ENCODE data around the gene GRAP2. TPM values are rescaled to one million over a fixed set of nuclear protein-coding genes. Genes with fewer than 3 reads are reported as not detected.

The GRAP2 gene
- total and polyA plus RNA-seq, 2 donors (not counting 3 experiments of a cell fraction or from before 2014, with no cell fraction given) = 0.04 TPM; not detected in 1

DNA sequence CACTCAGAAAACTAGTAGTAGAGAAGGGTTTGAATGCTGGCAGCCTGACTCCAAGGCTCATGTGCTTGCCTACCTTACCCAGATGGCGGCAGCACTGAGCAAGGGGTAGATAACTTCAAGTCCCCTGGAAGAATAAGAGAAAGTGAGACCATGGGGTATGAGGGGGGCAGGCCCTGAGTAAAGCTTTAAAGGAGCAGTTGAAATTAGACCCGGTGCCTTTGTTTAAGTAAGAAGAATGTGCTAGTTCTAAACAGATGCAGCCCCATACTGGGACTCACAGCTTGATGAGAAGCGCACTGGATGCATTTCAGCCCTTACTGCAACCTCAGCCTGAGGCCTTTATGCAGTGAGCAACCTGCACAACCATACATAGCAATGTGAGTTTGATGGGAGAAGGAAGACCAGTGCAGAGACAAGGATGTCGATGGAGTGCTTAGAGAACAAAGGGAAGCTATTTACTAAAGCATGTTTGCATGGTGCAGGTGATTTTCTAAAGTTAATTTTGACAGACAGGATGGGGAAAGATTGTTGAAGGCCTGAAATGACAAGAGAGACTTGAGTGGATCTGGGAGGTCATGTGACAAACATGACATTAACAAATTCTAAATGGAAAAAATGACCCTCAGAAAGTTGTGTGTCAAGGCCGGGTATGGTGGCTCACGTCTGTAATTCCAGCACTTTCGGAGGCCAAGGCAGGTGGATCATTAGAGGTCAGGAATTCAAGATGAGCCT lies 32.2 kb downstream of the GRAP2 start:
- H3K4me2 ChIP-seq (ENCODE audit: insufficient read depth, low read length) = no peak overlapping the region
- H3K27me3 ChIP-seq (ENCODE audit: control insufficient read depth in 2 of 2, insufficient read depth in 2 of 2, low read length in 2 of 2) = peaks cover 38 to 47% of the 10 kb centered on the region in 2 experiments
- no peaks in the 10 kb centered on the region for H3K9me3 ChIP-seq (replicated peaks; ENCODE audit: control insufficient read depth, insufficient read depth, low read length)
- ChIA-PET POLR2A (no interaction called here), CTCF (interaction anchor here (0.9 to 4.0 kb wide), 19 partner anchors 8 to 398 kb away, joined by 3 to 97 read pairs (median 4); no protein-coding TSS in a partner anchor)
- no peaks in the 10 kb centered on the region for H3K36me3 ChIP-seq (ENCODE audit: control insufficient read depth in 2 of 2, extremely low read depth in 1 of 2, insufficient read depth in 2 of 2, low read length in 2 of 2)
- H4K20me1 ChIP-seq (replicated peaks; ENCODE audit: control insufficient read depth, extremely low read depth, insufficient read depth, low read length) = no peaks in the 10 kb centered on the region
- dilution Hi-C loops (cut with MboI; ENCODE audit: extremely low pct_ligation_motif_present, low sequenced_read_pairs) (no loop called here), intact Hi-C loops (cut with micrococcal nuclease) (loop anchor here (1.0 to 2.0 kb wide), 2 partner anchors 91 to 416 kb away; no protein-coding TSS in a partner anchor)
- H3K9me1 ChIP-seq (replicated peaks; ENCODE audit: control insufficient read depth, extremely low read depth, insufficient read depth, low read length) = no peaks in the 10 kb centered on the region
- no peak overlapping the region for H3K9ac ChIP-seq (replicated peaks; ENCODE audit: extremely low read depth, insufficient read depth, low read length)
- FAIRE-seq (no peak), DNase-seq (ENCODE audit: low read depth, low spot score) (peak; percentile 23)
- H3K27ac ChIP-seq (ENCODE audit: insufficient read depth, low read depth, low read length) = no peak overlapping the region
- H3K4me1 ChIP-seq (ENCODE audit: control insufficient read depth, extremely low read depth, insufficient read depth, low read length) = no peaks in the 10 kb centered on the region
- no peak overlapping the region for H3K4me3 ChIP-seq (replicated peaks in 1 of 3; ENCODE audit: insufficient read depth in 1 of 3, low read depth in 1 of 3, low read length in 3 of 3)
- no peaks in the 10 kb centered on the region for H3K79me2 ChIP-seq (ENCODE audit: control insufficient read depth, insufficient read depth, low read length)
- BruUV-seq (replicated peaks) = no TSS peak
- TF ChIP-seq, protein P1, sequence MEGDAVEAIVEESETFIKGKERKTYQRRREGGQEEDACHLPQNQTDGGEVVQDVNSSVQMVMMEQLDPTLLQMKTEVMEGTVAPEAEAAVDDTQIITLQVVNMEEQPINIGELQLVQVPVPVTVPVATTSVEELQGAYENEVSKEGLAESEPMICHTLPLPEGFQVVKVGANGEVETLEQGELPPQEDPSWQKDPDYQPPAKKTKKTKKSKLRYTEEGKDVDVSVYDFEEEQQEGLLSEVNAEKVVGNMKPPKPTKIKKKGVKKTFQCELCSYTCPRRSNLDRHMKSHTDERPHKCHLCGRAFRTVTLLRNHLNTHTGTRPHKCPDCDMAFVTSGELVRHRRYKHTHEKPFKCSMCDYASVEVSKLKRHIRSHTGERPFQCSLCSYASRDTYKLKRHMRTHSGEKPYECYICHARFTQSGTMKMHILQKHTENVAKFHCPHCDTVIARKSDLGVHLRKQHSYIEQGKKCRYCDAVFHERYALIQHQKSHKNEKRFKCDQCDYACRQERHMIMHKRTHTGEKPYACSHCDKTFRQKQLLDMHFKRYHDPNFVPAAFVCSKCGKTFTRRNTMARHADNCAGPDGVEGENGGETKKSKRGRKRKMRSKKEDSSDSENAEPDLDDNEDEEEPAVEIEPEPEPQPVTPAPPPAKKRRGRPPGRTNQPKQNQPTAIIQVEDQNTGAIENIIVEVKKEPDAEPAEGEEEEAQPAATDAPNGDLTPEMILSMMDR (IDR thresholded peaks at IDR 0.05; ENCODE audit: extremely low read depth in 1 of 2, insufficient read depth in 1 of 2, low read depth in 1 of 2, low read length in 2 of 2) = peak; percentile 49 to 54
- no peak for TF ChIP-seq POLR2A (IDR thresholded peaks at IDR 0.05; ENCODE audit: low read depth, low read length)
- no peak overlapping the region for H2AFZ ChIP-seq (ENCODE audit: low read depth, low read length)

DNA sequence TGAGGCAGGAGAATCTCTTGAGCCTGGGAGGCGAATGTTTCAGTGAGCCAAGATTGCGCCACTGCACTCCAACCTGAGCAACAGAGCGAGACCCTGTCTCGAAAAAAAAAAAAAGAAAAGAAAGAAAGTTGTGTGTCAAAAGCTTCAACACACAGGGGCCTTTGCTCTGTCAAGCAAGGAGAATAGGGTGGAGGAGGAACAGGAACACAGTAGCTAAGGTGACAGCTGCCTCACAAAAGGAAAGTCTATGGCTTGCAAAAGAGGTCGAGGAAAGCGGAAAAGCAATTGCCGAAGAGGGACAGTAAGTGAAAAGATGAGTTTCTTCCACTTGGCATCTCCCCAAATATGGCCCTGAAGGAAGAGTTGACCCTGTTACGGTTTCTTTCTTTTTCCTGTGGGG lies 32.9 kb downstream of the GRAP2 start:
- DNase-seq (ENCODE audit: low read depth, low spot score) (no peak), FAIRE-seq (no peak)
- dilution Hi-C loops (cut with MboI; ENCODE audit: extremely low pct_ligation_motif_present, low sequenced_read_pairs) = no loop called here
- POLR2A ChIA-PET = no interaction called here
- Histone ChIP-seq H2AFZ (ENCODE audit: low read depth, low read length) (no peak overlapping the region), H3K36me3 (ENCODE audit: control insufficient read depth in 2 of 2, extremely low read depth in 1 of 2, insufficient read depth in 2 of 2, low read length in 2 of 2) (no peaks in the 10 kb centered on the region), H3K9me3 (replicated peaks; ENCODE audit: control insufficient read depth, insufficient read depth, low read length) (no peaks in the 10 kb centered on the region), H3K27ac (ENCODE audit: insufficient read depth, low read depth, low read length) (no peak overlapping the region), H3K27me3 (ENCODE audit: control insufficient read depth in 2 of 2, insufficient read depth in 2 of 2, low read length in 2 of 2) (peaks cover 34 to 41% of the 10 kb centered on the region in 2 experiments), H3K9me1 (replicated peaks; ENCODE audit: control insufficient read depth, extremely low read depth, insufficient read depth, low read length) (no peaks in the 10 kb centered on the region), H3K79me2 (ENCODE audit: control insufficient read depth, insufficient read depth, low read length) (no peaks in the 10 kb centered on the region), H3K4me2 (ENCODE audit: insufficient read depth, low read length) (no peak overlapping the region), H3K4me1 (ENCODE audit: control insufficient read depth, extremely low read depth, insufficient read depth, low read length) (no peaks in the 10 kb centered on the region), H4K20me1 (replicated peaks; ENCODE audit: control insufficient read depth, extremely low read depth, insufficient read depth, low read length) (no peaks in the 10 kb centered on the region), H3K9ac (replicated peaks; ENCODE audit: extremely low read depth, insufficient read depth, low read length) (no peak overlapping the region), H3K4me3 (replicated peaks in 1 of 3; ENCODE audit: insufficient read depth in 1 of 3, low read depth in 1 of 3, low read length in 3 of 3) (no peak overlapping the region)
- CTCF ChIA-PET = interaction anchor here (0.6 to 4.0 kb wide), 16 partner anchors 9 to 380 kb away, joined by 3 to 97 read pairs (median 4); no protein-coding TSS in a partner anchor
- intact Hi-C loops (cut with micrococcal nuclease) = loop anchor here (2.0 kb wide), 1 partner anchor 415 kb away; no protein-coding TSS in a partner anchor
- BruUV-seq (replicated peaks) = no TSS peak
- no peak for TF ChIP-seq POLR2A (IDR thresholded peaks at IDR 0.05; ENCODE audit: low read depth, low read length)
- TF ChIP-seq, protein P2, sequence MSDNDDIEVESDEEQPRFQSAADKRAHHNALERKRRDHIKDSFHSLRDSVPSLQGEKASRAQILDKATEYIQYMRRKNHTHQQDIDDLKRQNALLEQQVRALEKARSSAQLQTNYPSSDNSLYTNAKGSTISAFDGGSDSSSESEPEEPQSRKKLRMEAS (IDR thresholded peaks at IDR 0.05; ENCODE audit: insufficient read depth, insufficient read length) = no peak
- TF ChIP-seq, protein P1 (IDR thresholded peaks at IDR 0.05; ENCODE audit: extremely low read depth in 1 of 2, insufficient read depth in 1 of 2, low read depth in 1 of 2, low read length in 2 of 2) = no peak
- TF ChIP-seq MYC (IDR thresholded peaks at IDR 0.05; ENCODE audit: low read depth, low read length) = no peak
- no peak for TF ChIP-seq JUN (IDR thresholded peaks at IDR 0.05; ENCODE audit: borderline replicate concordance, insufficient read depth, insufficient read length, low read depth)
- no peak for TF ChIP-seq EZH2 (IDR thresholded peaks at IDR 0.05; ENCODE audit: borderline replicate concordance, low read depth, low read length, severe bottlenecking)
- TF ChIP-seq FOS (IDR thresholded peaks at IDR 0.05; ENCODE audit: borderline replicate concordance, insufficient read depth, low read length) = no peak
- TF ChIP-seq GATA2 (IDR thresholded peaks at IDR 0.05; ENCODE audit: insufficient read depth, insufficient read length, low read depth, low read length) = no peak
- no peak for TF ChIP-seq POLR2AphosphoS5 (IDR thresholded peaks at IDR 0.05; ENCODE audit: insufficient read depth, low read depth, low read length)

All from endothelial cell of umbilical vein (primary cell).